NCI-H2171 treated with DMSO at 0.1 percent for 48 hours (cell line): Measurements from ENCODE around the gene MEPE.

Source experiments
- DNase-seq: peaks from one replicate; lab custom pipeline; 2025; lab: John Stamatoyannopoulos, UW

The MEPE gene

DNA sequence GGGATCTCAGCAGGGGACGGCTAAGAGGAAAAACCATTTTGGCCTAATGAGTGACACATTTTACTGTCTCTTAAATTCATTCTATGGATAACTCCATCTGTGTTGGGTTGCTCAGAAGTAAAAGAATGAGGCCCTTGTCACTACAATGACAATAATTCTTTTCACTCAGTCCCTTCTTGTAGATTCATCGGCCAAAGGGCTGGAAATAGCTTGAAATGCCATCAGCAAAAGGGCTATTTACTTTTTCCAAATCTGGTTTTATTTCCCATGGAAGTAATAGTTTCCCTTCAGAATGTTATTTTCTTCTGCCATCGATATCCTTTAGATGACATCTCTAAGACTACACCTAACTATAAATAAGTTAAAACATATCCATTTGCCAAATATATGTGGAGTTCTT, 7.4 kb downstream of the MEPE start:
- DNase-seq: no peak

DNA sequence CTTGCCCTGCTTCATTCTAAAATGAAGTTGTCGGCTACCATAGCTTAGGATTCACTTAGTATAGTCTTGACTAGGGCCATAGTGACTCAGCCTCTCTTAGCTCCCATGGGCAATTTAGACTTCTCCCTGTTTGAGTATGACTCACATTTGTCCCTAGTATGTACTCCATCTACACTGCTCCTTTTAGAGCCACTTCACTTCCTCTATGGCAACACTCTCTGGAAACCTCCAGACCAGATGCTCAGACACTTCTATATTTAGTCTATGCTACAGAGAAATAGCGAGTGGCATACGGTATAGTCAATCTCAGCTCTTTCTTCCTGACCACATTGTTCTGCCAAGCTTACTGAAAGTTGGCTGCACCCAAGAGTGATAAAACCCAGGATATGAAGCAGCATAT, 11.2 kb downstream of the MEPE start:
- peak; percentile 5 for DNase-seq

DNA sequence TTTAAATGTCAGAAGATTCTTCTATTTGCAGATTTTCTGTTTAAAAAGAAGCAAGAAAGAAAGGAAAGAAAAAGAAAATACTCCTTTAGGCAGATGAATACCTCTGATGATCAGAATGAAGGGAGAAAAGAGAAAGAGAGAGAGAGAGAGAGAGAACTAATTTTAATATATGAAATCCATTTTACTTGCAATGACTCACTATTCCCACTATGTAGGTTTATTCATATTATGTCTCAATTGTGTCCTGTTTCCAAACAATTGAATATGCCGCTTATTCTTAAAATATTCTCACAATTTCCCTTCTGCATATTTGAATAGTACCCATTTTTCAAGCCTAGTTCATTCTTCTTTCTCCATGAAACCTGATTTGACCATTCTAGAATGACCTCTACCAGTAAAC, 11.7 kb downstream of the MEPE start:
- DNase-seq: no peak

DNA sequence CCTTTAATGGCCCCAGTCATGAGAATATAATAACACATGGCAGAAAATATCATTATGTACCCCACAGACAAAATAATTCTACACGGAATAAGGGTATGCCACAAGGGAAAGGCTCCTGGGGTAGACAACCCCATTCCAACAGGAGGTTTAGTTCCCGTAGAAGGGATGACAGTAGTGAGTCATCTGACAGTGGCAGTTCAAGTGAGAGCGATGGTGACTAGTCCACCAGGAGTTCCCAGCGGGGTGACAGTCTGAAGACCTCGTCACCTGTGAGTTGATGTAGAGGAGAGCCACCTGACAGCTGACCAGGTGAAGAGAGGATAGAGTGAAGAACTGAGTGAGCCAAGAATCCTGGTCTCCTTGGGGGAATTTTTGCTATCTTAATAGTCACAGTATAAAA, 13.5 kb downstream of the MEPE start:
- DNase-seq: no peak

DNA sequence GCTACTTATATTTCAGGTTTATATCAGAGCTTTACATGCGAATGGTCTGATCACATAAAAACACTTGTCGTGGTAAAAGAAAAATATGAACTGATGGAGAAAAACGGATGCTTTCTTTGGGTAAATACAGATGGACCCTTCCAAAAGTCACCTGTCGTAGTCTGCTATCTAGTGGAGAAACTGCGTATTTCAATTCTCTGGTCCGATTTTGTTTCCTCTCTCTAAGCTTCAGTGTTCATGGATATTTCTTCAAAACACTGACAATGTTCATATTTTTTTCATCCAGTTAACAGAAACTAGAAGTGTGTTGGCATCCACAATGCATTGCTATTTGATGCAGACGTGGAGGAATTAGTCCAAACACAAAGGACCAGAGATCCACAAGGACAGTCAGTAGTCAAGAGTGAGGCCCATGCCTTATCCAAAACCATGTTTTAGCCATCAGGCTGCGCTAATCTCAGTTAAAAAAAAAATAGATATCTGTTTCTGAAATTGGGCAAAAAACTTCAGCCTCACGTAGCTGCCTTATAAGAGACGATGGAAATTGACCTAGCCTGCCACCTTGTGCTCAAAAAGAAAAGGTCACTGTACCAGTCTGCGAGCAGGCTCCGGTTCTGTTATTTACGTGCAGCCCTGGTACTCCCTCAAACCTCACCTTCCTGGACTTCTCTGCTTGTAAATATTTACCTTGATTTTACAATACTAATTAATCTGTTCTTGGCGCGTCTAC, 16.0 kb downstream of the MEPE start:
- peak; percentile 54 for DNase-seq

DNA sequence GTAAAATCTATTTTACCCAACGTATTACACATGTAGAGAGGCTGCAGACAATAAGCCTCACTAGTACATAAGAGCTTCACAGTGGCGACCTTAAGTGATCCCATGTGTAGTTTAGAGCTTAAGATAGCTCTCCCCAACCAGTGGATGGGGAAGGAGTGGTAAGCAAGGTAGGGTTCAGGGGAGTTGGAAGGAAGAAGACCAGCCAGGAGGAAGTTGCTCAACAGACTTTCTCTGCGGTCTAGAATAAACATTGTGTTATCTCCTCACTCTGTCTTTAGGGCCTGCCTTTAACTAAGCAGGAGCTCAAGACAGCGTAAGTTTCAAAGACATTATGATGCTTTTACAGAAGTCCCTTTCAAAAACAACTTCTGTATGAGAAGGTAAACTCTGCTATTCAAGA, 16.8 kb downstream of the MEPE start:
- no peak for DNase-seq

DNA sequence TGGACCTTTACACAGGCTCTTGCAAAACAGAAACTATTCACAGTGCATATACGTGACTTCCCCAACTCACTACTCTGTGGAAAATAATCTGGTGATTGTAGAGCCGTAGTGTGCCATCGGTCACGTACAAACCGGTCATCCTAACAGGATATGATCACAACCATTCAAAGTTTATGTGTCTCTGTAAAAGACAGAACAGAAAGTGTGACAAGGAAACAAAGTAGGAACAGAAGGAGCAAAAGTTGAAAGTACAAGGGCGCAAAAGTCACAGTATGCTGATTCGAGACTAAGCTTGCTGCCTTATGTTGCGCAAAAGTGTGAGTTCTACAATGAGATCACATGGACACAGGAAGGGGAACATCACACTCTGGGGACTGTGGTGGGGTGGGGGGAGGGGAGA, 18.6 kb downstream of the MEPE start:
- no peak for DNase-seq

DNA sequence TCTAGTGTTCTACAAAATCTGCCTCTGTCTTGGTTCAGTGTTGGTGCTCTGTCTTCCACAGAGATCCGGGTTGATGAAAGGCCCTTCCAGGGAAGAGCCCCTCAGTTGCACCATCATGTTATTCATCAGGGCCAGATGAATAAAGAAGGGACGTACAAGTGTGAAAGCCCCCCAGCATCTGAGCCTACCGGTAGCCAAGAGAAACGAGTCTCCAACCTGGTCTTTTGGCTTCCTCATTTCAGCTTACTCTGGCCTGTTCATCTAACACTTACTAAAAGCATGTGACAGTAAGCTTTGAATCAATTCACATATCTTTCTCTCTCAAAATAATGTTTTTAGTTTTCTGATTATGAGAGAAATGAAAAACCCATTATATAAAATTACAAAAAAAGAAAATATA, 19.2 kb downstream of the MEPE start:
- DNase-seq: no peak

DNA sequence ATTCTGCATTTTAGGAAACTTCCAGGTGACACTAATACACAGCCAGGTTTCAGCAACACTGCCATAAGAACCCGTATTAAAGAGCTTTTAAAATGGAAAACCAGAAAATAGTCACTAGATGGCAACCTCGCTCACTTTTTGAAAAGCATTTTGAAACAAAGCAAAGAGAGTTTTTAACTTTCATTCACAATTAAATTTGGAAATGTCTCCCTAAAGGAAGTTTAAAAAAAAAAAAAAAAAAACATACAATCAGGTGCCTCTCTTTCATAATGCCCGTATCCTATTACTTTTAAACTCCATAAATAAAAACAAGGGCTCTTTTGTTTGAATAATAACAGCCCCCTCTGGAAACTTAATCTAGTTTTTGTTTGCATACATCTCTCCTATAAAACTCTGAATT, 20.3 kb downstream of the MEPE start:
- DNase-seq: peak; percentile 47

DNA sequence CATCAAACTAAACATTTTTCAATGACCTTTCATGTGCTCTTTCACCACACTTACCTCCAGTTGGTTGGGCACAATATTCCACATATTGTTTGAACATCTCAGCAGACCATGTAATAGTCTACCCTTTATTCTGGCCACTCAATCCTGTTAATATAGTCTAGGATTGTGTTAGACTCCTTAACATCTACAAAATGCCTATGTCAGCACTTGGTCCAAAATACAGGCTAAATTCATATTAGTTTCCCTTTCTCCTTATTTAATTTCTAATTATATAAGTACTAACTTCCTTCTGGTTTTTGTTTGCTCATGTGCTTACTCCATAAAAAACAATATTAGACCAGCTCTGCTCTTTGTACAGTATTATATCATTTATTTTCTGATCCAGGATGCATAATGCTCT, 21.1 kb downstream of the MEPE start:
- DNase-seq: no peak

DNA sequence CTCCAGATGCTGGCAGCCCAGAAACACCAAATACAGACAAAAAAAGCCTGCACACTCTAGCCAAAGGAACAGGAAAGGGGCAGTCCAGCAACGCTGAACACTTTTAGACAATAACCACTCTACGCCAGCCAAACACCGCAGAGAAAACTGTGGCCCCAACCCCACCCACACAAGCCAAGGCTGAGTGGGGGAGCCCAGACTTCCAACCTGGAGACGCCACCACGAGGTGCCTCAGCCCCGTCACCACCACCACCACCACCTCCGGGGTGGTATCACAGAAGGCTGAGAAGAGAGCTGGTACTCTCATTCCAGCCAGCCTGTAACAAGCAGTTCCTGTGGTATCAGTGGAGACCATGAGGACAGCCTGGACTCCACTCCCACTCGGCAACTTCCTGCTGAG, 22.8 kb downstream of the MEPE start:
- DNase-seq: no peak

DNA sequence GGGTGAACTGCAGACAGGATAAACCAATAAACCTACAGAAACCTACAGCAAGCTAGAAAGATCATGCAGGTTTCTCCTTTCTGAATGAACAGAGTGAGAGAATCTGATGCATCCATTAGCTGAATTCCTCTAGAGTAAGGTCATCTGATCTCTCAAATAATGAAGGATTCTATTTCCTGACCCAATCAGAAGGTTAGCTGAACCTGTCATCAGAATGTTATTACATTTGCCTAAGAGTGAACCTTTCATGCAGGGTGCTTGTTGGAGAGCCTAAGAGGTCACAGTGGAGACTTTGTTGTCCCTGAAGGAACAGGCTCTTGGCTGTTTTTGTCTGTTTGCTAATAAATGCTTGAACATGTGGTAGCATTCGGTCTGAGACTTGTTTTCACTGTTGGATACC, 24.0 kb downstream of the MEPE start:
- DNase-seq: no peak

DNA sequence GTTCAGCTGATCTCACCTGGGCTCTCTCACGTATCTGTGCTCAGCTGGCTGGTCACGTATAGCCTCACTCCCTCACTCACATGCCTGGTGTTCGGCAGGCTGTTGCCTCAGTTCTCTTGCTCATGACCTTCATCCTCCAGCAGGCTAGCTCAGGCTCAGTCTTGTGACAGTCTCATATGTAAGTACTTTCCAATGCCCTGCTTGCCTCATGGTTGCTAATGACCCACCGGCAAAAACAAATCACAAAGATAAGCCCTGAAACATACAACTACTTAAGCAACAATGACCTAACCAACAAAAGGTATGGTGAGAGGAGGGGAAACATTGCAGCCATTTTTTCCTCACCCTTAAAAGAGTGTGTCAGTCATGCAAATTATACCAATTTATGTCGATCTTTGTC, 25.0 kb downstream of the MEPE start:
- DNase-seq: no peak

DNA sequence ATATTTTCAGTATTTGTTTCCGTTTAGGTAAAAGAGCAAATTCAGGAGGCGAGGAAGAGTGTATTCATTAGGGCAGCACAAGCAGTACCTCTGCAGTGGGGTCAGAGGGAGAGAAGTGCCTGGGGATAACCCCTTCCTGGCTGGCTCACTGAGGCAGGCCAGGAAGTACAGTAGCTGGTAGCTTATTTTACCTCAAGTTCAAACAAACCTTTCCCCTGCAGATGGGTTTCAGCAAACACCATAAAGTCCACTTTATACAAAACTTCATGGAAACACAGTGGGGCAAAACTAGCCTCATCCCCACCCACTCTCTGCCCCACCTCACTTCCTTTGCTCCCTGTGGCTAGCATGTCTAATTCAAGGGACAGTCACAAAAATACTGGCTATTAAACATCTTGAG, 29.5 kb downstream of the MEPE start:
- DNase-seq: no peak

DNA sequence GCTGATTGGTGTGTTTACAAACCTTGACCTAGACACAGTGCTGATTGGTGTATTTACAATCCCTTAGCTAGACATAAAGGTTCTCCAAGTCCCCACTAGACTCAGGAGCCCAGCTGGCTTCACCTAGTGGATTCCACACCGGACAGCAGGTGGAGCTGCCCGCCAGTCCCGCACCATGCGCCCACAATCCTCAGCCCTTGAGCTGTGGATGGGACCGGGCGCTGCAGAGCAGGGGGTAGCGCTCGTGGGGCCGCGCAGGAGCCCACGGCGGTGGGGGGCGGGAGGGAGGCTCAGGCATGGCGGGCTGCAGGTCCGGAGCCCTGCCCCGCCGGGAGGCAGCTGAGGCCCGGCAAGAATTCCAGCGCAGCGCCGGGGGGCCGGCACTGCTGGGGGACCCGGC, 30.7 kb downstream of the MEPE start:
- DNase-seq: no peak

DNA sequence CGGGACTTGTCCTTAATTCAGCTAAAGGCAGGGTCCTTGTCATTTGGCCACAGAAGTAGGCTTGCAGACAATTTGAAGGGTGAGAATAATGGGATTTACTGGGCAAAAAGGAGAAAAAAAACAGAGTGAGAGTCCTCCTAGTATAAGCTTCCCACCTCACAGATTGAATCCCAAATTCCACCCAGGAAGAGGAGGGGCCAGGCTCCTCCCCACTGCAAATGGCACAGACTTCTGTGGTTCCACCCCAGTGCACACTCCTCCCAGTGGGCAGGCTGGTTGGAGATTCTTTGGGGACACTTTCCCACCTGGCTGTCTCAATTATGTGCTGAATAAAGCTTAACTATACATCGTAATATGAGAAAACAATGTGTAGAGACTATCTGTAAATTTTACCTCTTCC, 31.6 kb downstream of the MEPE start:
- no peak for DNase-seq

DNA sequence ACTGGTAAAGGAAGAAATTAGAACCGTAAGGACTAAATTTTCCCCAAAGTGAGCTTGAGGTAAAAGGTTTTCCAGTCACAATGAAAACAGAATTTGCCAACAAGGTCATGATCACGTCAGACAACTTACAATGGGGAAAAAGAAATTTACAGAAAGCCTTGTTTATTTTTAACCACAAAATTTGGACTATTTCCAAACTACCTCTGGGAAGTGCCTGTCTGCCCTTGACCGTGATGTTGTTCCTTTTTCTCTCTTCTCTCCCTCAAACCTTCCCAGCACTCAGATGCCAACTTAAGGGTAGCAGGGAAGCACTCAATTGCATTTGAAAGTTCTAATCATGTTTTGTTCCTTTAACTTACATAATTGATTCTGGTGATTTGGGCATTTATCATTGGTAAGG, 32.5 kb downstream of the MEPE start:
- no peak for DNase-seq

DNA sequence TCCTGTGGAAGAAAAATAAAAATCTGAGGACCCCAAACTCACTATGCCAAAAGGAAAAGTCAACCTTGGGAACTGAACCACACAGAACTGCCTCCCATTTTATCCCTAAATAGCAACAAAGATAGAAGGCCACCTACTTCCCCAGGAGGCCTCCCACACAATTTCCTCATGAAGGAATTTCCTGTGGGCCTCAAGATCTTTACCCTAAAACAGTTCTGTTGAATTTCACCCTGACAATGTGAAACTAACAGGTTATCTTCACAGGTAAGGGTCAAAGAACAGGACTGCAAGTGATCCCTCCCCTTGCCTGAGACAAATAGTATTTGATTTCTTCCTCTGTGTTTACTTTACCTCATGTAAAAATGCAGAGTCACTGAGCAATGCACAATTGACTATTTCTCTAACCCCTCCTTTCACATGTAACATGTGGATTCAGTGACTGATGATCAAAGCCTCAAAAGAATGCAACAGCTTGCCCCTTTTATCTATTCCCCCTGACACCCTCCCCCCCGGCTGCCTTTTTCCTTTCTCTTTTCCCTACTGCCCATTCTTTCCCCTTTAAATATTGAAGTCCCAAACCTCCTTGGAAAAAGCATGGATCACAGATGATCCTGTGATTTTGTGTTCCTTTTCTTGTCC, 33.3 kb downstream of the MEPE start:
- DNase-seq: no peak

DNA sequence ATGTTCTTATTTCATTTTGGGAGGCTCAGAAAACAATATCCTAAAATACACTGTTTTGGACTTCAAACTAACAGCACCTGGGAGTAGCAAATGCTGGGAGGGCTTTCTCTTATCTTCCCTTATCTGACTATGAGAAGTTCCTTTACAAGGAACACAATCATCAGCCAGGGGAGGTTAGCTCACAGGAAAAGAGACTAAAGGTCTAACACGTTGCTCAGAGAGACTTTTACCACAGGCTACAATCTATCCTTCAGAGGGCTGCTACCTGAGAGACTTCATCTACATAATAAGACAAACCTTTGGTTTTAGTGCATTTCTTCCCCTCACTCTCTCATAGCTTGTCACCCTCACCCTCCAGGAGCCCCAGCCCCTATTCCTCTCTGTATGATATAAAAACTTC, 35.8 kb downstream of the MEPE start:
- no peak for DNase-seq

DNA sequence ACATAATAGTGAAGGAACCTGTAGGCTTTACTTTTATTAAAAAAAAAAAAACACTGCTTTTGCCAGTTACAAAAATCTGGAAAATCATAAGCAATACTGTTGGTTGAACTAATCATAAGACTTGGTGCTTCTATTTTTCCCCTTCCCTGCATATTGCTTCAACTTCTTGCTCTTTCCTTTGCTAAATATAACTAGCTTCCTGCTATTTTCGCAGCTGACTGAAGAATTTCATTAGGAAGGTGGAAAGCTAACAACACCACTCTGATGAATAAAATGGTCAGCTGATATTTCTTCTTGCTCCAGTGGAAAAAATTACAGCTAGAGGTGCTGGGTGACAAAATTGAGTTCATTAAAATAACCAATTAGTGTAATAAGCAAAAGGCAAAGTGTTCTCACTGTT, 39.3 kb downstream of the MEPE start:
- no peak for DNase-seq

DNA sequence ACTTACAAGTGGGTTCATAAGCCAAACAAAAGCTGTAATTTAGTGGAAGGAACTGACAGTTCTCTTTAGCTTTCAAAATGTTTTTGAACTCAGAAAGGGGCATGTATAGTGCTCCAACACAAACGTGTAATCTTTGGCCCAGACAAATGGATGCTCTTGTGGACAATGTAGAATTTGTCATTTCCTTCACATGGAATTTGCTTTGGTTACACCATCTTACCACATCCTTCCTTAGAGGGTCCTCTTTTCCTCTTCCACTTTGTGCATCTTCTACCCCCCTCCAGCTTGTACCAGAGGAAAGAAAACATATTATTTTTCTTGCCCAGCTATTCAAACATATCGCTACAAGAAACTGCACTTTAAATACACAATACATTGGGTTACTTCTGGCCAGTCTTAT, 42.4 kb downstream of the MEPE start:
- peak; percentile 2 for DNase-seq

DNA sequence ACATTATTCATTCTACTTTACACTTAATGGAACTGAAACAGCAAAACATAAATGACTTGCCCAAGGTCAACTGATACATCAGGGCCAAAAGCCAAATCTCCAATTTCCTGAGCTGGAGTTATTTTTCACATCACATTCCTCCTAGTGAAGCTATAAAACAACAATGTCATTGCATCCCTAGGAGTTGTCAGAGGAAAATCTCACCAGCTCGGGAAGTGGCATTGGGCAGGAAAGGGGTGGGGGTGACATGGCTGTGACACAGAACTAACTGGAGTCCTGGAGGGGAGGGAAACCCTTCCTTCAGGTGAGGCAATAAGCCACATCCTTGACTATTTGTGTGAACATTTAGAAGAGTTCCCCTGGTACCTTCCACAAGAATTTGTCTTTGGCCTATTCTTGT, 47.3 kb downstream of the MEPE start:
- no peak for DNase-seq

DNA sequence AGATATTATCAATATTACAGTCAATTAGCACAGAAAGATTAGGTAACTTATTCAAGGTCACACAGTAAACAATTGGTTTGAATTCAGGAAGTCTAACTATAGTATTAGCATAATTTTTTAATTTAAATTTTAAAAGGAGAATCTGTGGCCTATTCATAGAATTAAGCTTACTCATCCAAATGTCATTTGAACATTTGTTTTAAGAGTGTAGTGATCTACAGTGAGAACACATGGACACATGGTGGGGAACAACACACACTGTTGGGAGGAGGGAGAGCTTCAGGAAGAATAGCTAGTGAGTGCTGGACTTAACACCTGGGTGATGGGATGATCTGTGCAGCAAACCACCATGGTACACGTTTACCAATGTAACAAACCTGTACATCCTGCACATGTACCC, 48.3 kb downstream of the MEPE start:
- DNase-seq: no peak

DNA sequence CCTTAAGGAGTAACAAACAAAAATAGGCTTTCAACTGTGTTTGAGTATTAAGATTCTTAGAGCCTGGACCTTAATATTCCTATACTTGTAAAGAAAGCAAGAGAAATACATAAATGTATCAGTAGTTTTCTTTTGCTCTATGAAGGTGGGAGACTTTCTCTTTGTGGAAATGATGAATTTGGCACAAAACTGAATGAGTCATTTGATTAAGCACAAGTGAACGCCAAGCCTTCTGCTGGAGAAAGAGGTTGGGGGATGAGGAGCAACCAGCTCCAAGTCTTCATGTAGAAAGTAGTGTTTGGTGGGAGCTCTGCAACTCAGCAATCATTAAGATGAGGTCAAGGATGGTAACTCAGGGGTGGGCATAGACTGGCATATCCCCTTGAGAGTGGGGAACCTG, 49.6 kb downstream of the MEPE start:
- no peak for DNase-seq
